ENCODE data around the gene PFKFB2.

PFKFB2 gene

GRCh38 chr1:207049974-207050391 is 3.1 kb upstream of the PFKFB2 start:
- Histone ChIP-seq H3K27ac (ENCODE audit: extremely low read depth, low read depth, low read length) (peak overlapping the region; percentile 73), H3K4me3 (ENCODE audit: low read depth, low read length) (peak overlapping the region; percentile 94), H3K9me3 (ENCODE audit: control insufficient read depth, insufficient read depth, low read depth, low read length) (no peaks in the 10 kb centered on the region), H3K36me3 (ENCODE audit: control insufficient read depth in 2 of 2, insufficient read depth in 1 of 2, low read length in 2 of 2) (peaks cover 0 to 36% of the 10 kb centered on the region in 2 experiments; a peak in 1 of 3 replicates), H3K4me1 (ENCODE audit: control insufficient read depth, insufficient read depth, low read length) (no peaks in the 10 kb centered on the region; the same call in 1 of the 2 replicates)
- TF ChIP-seq ZNF660 (tag by site-specific recombination; IDR thresholded peaks at IDR 0.05) = peak; percentile 82; the same call in 1 of the 2 replicates
- 0 out of 2 replicates have a peak, but pooled peaks have one; percentile 15 for TF ChIP-seq CTCF (tag by site-specific recombination; IDR thresholded peaks at IDR 0.05)
- 0 out of 2 replicates have a peak, but pooled peaks have one; percentile 8 for TF ChIP-seq ZNF10 (tag by site-specific recombination; IDR thresholded peaks at IDR 0.05)
- TF ChIP-seq ZNF654 (tag by site-specific recombination; IDR thresholded peaks at IDR 0.05; ENCODE audit: low read depth) = peak; percentile 40
- 0 out of 2 replicates have a peak, but pooled peaks have one; percentile 17 for TF ChIP-seq ZNF558 (tag by site-specific recombination; IDR thresholded peaks at IDR 0.05)
- no peak for TF ChIP-seq ZNF76 (tag by site-specific recombination; IDR thresholded peaks at IDR 0.05; ENCODE audit: borderline replicate concordance, low read depth)
- ChIA-PET POLR2A (no interaction called here), CTCF (interaction anchor here (0.6 to 3.6 kb wide), 19 partner anchors 9 to 451 kb away, joined by 3 to 25 read pairs (median 3); partner anchors contain the start of gene C1orf116)

- peak overlapping the region; percentile 73 for H3K27ac ChIP-seq (ENCODE audit: extremely low read depth, low read depth, low read length)
- H3K36me3 ChIP-seq (ENCODE audit: control insufficient read depth in 2 of 2, insufficient read depth in 1 of 2, low read length in 2 of 2) = peaks cover 0 to 30% of the 10 kb centered on the region in 2 experiments; a peak in 1 of 3 replicates
- H3K9me3 ChIP-seq (ENCODE audit: control insufficient read depth, insufficient read depth, low read depth, low read length) = no peaks in the 10 kb centered on the region
- H3K4me3 ChIP-seq (ENCODE audit: low read depth, low read length) = peak overlapping the region; percentile 94
- CTCF ChIA-PET = interaction anchor here (0.6 to 3.6 kb wide), 19 partner anchors 10 to 451 kb away, joined by 3 to 25 read pairs (median 3); partner anchors contain the start of gene C1orf116
- POLR2A ChIA-PET = no interaction called here
- no peaks in the 10 kb centered on the region; the same call in 1 of the 2 replicates for H3K4me1 ChIP-seq (ENCODE audit: control insufficient read depth, insufficient read depth, low read length)
- no peak for TF ChIP-seq ZNF423 (tag by site-specific recombination; IDR thresholded peaks at IDR 0.05)
- no peak for TF ChIP-seq ZNF837 (tag by site-specific recombination; IDR thresholded peaks at IDR 0.05)
- TF ChIP-seq KLF9 (tag by site-specific recombination; IDR thresholded peaks at IDR 0.05; ENCODE audit: low read depth) = no peak
- no peak for TF ChIP-seq ZNF23 (tag by site-specific recombination; IDR thresholded peaks at IDR 0.05; ENCODE audit: borderline replicate concordance)
- TF ChIP-seq ZBTB20 (tag by site-specific recombination; IDR thresholded peaks at IDR 0.05) = peak; percentile 83
- TF ChIP-seq ZNF549 (tag by site-specific recombination; IDR thresholded peaks at IDR 0.05) = no peak
- no peak for TF ChIP-seq BCL11B (tag by site-specific recombination; IDR thresholded peaks at IDR 0.05; ENCODE audit: low read depth)
- TF ChIP-seq ZBTB44 (tag by site-specific recombination; IDR thresholded peaks at IDR 0.05) = no peak
- TF ChIP-seq ZBTB48 (tag by site-specific recombination; IDR thresholded peaks at IDR 0.05) = no peak
- TF ChIP-seq PATZ1 (tag by site-specific recombination; IDR thresholded peaks at IDR 0.05) = peak; percentile 60
- TF ChIP-seq ZNF248 (tag by site-specific recombination; IDR thresholded peaks at IDR 0.05) = no peak
- TF ChIP-seq KLF16 (tag by site-specific recombination; IDR thresholded peaks at IDR 0.05) = peak; percentile 31; the same call in 1 of the 2 replicates
- TF ChIP-seq ZBTB7A (tag by site-specific recombination; IDR thresholded peaks at IDR 0.05; ENCODE audit: low read depth) = no peak; the same call in 1 of the 2 replicates
- TF ChIP-seq PBX3 (CRISPR knock-in tag; IDR thresholded peaks at IDR 0.05) = 0 out of 2 replicates have a peak, but pooled peaks have one; percentile 43
- TF ChIP-seq PRDM1 (tag by site-specific recombination; IDR thresholded peaks at IDR 0.05) = no peak
- TF ChIP-seq ZSCAN30 (tag by site-specific recombination; IDR thresholded peaks at IDR 0.05) = 0 out of 2 replicates have a peak, but pooled peaks have one; percentile 12
- TF ChIP-seq ZBTB8A (tag by site-specific recombination; IDR thresholded peaks at IDR 0.05) = peak; percentile 28; the same call in 1 of the 2 replicates
- no peak for TF ChIP-seq ZNF670 (tag by site-specific recombination; IDR thresholded peaks at IDR 0.05; ENCODE audit: low read depth)
- TF ChIP-seq HOXC10 (CRISPR knock-in tag; IDR thresholded peaks at IDR 0.05) = no peak
- TF ChIP-seq ZNF571 (tag by site-specific recombination; IDR thresholded peaks at IDR 0.05) = no peak
- no peak for TF ChIP-seq ZNF600 (tag by site-specific recombination; IDR thresholded peaks at IDR 0.05)
- TF ChIP-seq ZNF184 (tag by site-specific recombination; IDR thresholded peaks at IDR 0.05) = no peak
- no peak for TF ChIP-seq ZSCAN23 (tag by site-specific recombination; IDR thresholded peaks at IDR 0.05)
These were observed 2.4 kb upstream of the PFKFB2 start for GRCh38 chr1:207050480-207051190.

All from HEK293 (cell line).